Pancreas (tissue), 10 donors: ENCODE results near the gene CDK14. TPM values are rescaled to one million over a fixed set of nuclear protein-coding genes. Genes with fewer than 3 reads are reported as not detected.

Experiments used
- ATAC-seq, 4 donors: fragments of 200-7000 bp; cut with Tn5 transposase; one replicate each; pipeline versions ENCODE4 v1.8.0 to v1.9.1; 2020; ENCODE audit warnings: mild to moderate bottlenecking in 4 of 4, moderate library complexity in 4 of 4
- DNase-seq, 6 donors: peaks; one replicate each; pipeline ENCODE4 v3.0.0-alpha.2; 2020
- FAIRE-seq: peaks from 2 replicates; lab custom pipeline; 2012; peaks lifted over from hg19 to GRCh38; lab: Jason Lieb, UNC
- H3K27ac ChIP-seq, 4 donors: fragments of 200-600 bp; sonication (generic); 1 replicate in 3 of 4; 2 replicates in 1 of 4; pipeline versions ENCODE4 v1.5.0 to v1.8.0; 2020
- H3K27me3 ChIP-seq, 4 donors: fragments of 200-600 bp; one replicate each; pipeline ENCODE4 v1.8.0; 2021
- H3K36me3 ChIP-seq, 3 donors: fragments of 200-600 bp; sonication (generic) in 1 of 3; one replicate each; pipeline versions ENCODE4 v1.5.0 to v1.8.0; 2020 to 2021
- H3K4me1 ChIP-seq, 3 donors: fragments of 200-600 bp; one replicate each; pipeline ENCODE4 v1.8.0; 2021
- H3K4me3 ChIP-seq, 4 donors: fragments of 200-600 bp; sonication (generic) in 2 of 4; one replicate each; pipeline versions ENCODE4 v1.5.0 to v1.8.0; 2020 to 2021
- H3K9me3 ChIP-seq, 4 donors: fragments of 200-600 bp; one replicate each; pipeline ENCODE4 v1.8.0; 2021
- CTCF ChIP-seq, 4 donors: fragments of 200-600 bp; sonication (generic) in 3 of 4; IDR thresholded peaks; one replicate each; pipeline versions ENCODE4 v1.5.0 to v1.8.0; 2021; ENCODE audit warnings: antibody characterized with exemption in 4 of 4
- WGBS, 2 donors: extraction: QIAGEN DNeasy Blood & Tissue Kit; methylation state at CpG; one replicate each; pipeline ENCODE4 v1.1.7; 2013; 5-methylcytosine and 5-hydroxymethylcytosine counted together
- intact Hi-C, 3 donors: fragments of 100-400 bp; cut with DNase I; formaldehyde crosslinking; loops; one replicate each; pipeline versions ENCODE4 v1.11.1 to v1.14.2; 2022
- polyA plus RNA-seq, 2 donors: library from polyadenylated mRNA; stranded (reverse); fragments of 200-250 nt; gene quantifications; one replicate each; pipeline ENCODE4 v1.2.3, GENCODE V29; 2013
- total RNA-seq, 6 donors: library from RNA; stranded (reverse); fragmentation: NEBNext Ultra II Directional in 4 of 6; extraction: Animal tissue kit (Norgen Biotek cat#: 25700) in 4 of 6; gene quantifications; one replicate each; pipeline versions ENCODE4 v1.2.1 to v1.2.4, GENCODE V29; 2021 to 2023
- donor health status: healthy with polysubstance abuse.
- donor health status: DM: no; HTN: no; CAD: no; lungs with moderate emphysema.
- donor health status: DM: no; HTN: no; CAD: no.
- donor health status: control.
- donor health status: control.
- donor health status: Bipolar disorder and iron deficiency.
- donor health status: DM: yes; HTN: yes; CAD: no.
- donor health status: DM: no; HTN: no; CAD: no.
- donor health status: DM: no; HTN: no; CAD: no.
- donor health status: DM: yes; HTN: yes; CAD: no.

The CDK14 gene
- total and polyA plus RNA-seq, 8 donors: 4.5 to 48.3 (median 24.7) TPM

DNA sequence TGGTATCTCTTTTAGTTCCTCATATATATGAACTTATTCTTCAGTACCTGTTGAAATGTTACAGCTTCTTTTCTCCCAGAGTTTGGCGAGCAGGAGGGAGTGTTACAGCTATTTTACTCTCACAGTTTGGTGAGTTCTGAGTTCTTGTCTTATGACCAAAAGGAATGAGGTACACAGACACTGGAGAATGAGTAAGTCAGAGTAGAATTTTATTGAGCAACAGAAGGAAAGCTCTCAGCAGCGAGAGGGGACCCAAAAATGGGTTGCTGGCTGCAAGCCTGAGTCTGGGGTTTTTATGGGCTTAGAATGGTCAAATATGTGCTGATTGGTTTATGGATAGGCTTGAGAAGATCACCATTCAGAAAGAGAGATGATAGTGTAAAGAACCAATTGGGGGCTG is 175.2 kb downstream of the CDK14 start:
- intact Hi-C loops: no loop called here
- FAIRE-seq (no peak), DNase-seq (no peak), ATAC-seq (no peak)
- H3K27me3 ChIP-seq: no peaks in the 10 kb centered on the region
- TF ChIP-seq CTCF (IDR thresholded peaks at IDR 0.05): no peak
- WGBS, 2 donors: 97 to 100% methylated on average over 2 of the region's 2 CpGs
- H3K36me3 ChIP-seq: no peaks in the 10 kb centered on the region
- no peak overlapping the region for H3K4me3 ChIP-seq
- peaks cover 13 to 24% (median 18%) of the 10 kb centered on the region in 3 donors for H3K4me1 ChIP-seq
- H3K9me3 ChIP-seq: no peaks in the 10 kb centered on the region
- H3K27ac ChIP-seq: no peak overlapping the region

GRCh38 chr7:90772410-90772809 is 176.3 kb downstream of the CDK14 start:
- peaks cover 8 to 13% (median 13%) of the 10 kb centered on the region in 3 donors for H3K4me1 ChIP-seq
- no peak overlapping the region for H3K4me3 ChIP-seq
- no peaks in the 10 kb centered on the region for H3K27me3 ChIP-seq
- H3K9me3 ChIP-seq: no peaks in the 10 kb centered on the region
- no peak overlapping the region for H3K27ac ChIP-seq
- TF ChIP-seq CTCF (IDR thresholded peaks at IDR 0.05): no peak
- WGBS, 2 donors: 88 to 92% methylated on average over 6 of the region's 6 CpGs
- intact Hi-C loops: no loop called here
- ATAC-seq (no peak), DNase-seq (no peak), FAIRE-seq (no peak)
- H3K36me3 ChIP-seq: no peaks in the 10 kb centered on the region

GRCh38 chr7:90773269-90773668 is 177.1 kb downstream of the CDK14 start:
- Histone ChIP-seq H3K27me3 (no peaks in the 10 kb centered on the region), H3K27ac (no peak overlapping the region), H3K9me3 (no peaks in the 10 kb centered on the region), H3K4me3 (no peak overlapping the region), H3K36me3 (no peaks in the 10 kb centered on the region), H3K4me1 (peaks cover 0 to 11% (median 6%) of the 10 kb centered on the region in 3 donors)
- peak in 2 of 4 donors; percentile 35 to 56 for ATAC-seq
- no peak for DNase-seq
- TF ChIP-seq CTCF (IDR thresholded peaks at IDR 0.05): no peak
- WGBS, 2 donors: 74 to 76% methylated on average over 3 of the region's 3 CpGs
- FAIRE-seq: no peak
- intact Hi-C loops: no loop called here

GRCh38 chr7:90774706-90775105 is 178.6 kb downstream of the CDK14 start:
- H3K9me3 ChIP-seq: no peaks in the 10 kb centered on the region
- DNase-seq: no peak
- no peaks in the 10 kb centered on the region for H3K27me3 ChIP-seq
- no peak for TF ChIP-seq CTCF (IDR thresholded peaks at IDR 0.05)
- no peak overlapping the region for H3K27ac ChIP-seq
- WGBS, 2 donors: 90 to 97% methylated on average over 3 of the region's 3 CpGs
- H3K4me3 ChIP-seq: no peak overlapping the region
- intact Hi-C loops: no loop called here
- H3K4me1 ChIP-seq: peaks cover 0 to 2% (median 0%) of the 10 kb centered on the region in 3 donors
- H3K36me3 ChIP-seq: no peaks in the 10 kb centered on the region
- ATAC-seq: no peak
- FAIRE-seq: no peak

- FAIRE-seq: no peak
- Histone ChIP-seq H3K36me3 (no peaks in the 10 kb centered on the region), H3K9me3 (no peaks in the 10 kb centered on the region), H3K4me3 (no peak overlapping the region), H3K27me3 (no peaks in the 10 kb centered on the region), H3K27ac (no peak overlapping the region), H3K4me1 (peaks cover 0 to 2% (median 0%) of the 10 kb centered on the region in 3 donors)
- DNase-seq: no peak
- intact Hi-C loops: no loop called here
- 67 to 68% methylated on average over 1 of the region's 1 CpG for WGBS, 2 donors
- TF ChIP-seq CTCF (IDR thresholded peaks at IDR 0.05): no peak
- no peak for ATAC-seq
Observed at GRCh38 chr7:90775383-90775965, 179.4 kb downstream of the CDK14 start.
